SK-N-SH treated with all-trans-retinoic acid at 6 μM for 48 hours (cell line): Measurements from ENCODE around the gene USH1G.

Experiments used
- ATAC-seq: fragments of 200-7000 bp; cut with Tn5 transposase; 3 replicates; pipeline ENCODE4 v1.9.1; 2020; ENCODE audit warnings: mild to moderate bottlenecking, moderate library complexity
- ARNTL ChIP-seq: fragments of 450-650 bp; formaldehyde crosslinking; IDR thresholded peaks from 2 replicates; pipeline ENCODE4 v1.5.0; 2020; ENCODE audit warnings: low read depth, mild to moderate bottlenecking, moderate library complexity, borderline replicate concordance
- BACH2 ChIP-seq: fragments of 250-450 bp; sonication (Bioruptor Pico); IDR thresholded peaks from 2 replicates; pipeline ENCODE4 v1.9.0; 2021; ENCODE audit warnings: mild to moderate bottlenecking, borderline replicate concordance
- ESRRG ChIP-seq: fragments of 250-450 bp; sonication (Bioruptor Pico); IDR thresholded peaks from 2 replicates; pipeline ENCODE4 v1.6.1; 2021; ENCODE audit warnings: mild to moderate bottlenecking
- GLIS3 ChIP-seq: fragments of 250-450 bp; sonication (Bioruptor Pico); IDR thresholded peaks from 2 replicates; pipeline ENCODE4 v1.5.0; 2020; ENCODE audit warnings: mild to moderate bottlenecking, moderate library complexity
- OSR1 ChIP-seq: fragments of 250-450 bp; sonication (Bioruptor Pico); IDR thresholded peaks from 2 replicates; pipeline ENCODE4 v1.8.0; 2022; ENCODE audit warnings: moderate library complexity, mild to moderate bottlenecking, inconsistent platforms
- PPARA ChIP-seq: fragments of 250-450 bp; sonication (Bioruptor Pico); IDR thresholded peaks from 2 replicates; pipeline ENCODE4 v1.5.0; 2020; ENCODE audit warnings: mild to moderate bottlenecking, borderline replicate concordance
- RARB ChIP-seq: fragments of 250-450 bp; sonication (Bioruptor Pico); IDR thresholded peaks from 2 replicates; pipeline ENCODE4 v1.8.0; 2021; ENCODE audit warnings: mild to moderate bottlenecking, moderate library complexity
- SNAI2 ChIP-seq: fragments of 250-450 bp; sonication (Bioruptor Pico); IDR thresholded peaks from 2 replicates; pipeline ENCODE4 v1.5.0; 2020; ENCODE audit warnings: mild to moderate bottlenecking, moderate library complexity
- TCF4 ChIP-seq: fragments of 250-450 bp; sonication (Bioruptor Pico); IDR thresholded peaks from 2 replicates; pipeline ENCODE4 v1.8.0; 2021; ENCODE audit warnings: mild to moderate bottlenecking, moderate library complexity, borderline replicate concordance
- ZFP30 ChIP-seq: fragments of 450-650 bp; formaldehyde crosslinking; IDR thresholded peaks from 2 replicates; pipeline ENCODE4 v1.5.0; 2022; ENCODE audit warnings: mild to moderate bottlenecking, moderate library complexity
- ZNF565 ChIP-seq: fragments of 450-650 bp; formaldehyde crosslinking; conservative IDR thresholded peaks from 2 replicates; pipeline ENCODE4 v1.5.0; 2020; ENCODE audit warnings: low read depth, mild to moderate bottlenecking, moderate library complexity
- ZNF8 ChIP-seq: fragments of 450-650 bp; formaldehyde crosslinking; IDR thresholded peaks from 2 replicates; pipeline ENCODE4 v1.5.0; 2020; ENCODE audit warnings: mild to moderate bottlenecking, moderate library complexity
- TF ChIP-seq, protein P1 (sequence below): fragments of 250-450 bp; sonication (Bioruptor Pico); IDR thresholded peaks from 2 replicates; pipeline ENCODE4 v1.8.0; 2021; ENCODE audit warnings: low read depth, mild to moderate bottlenecking, moderate library complexity, borderline replicate concordance
- TF ChIP-seq, protein P2 (sequence below): fragments of 250-450 bp; sonication (Bioruptor Pico); IDR thresholded peaks from 2 replicates; pipeline ENCODE4 v1.5.1; 2020; ENCODE audit warnings: low read depth, mild to moderate bottlenecking, moderate library complexity
- TF ChIP-seq, protein P3 (sequence below): fragments of 250-450 bp; sonication (Bioruptor Pico); IDR thresholded peaks from 2 replicates; pipeline ENCODE4 v1.8.0; 2020; ENCODE audit warnings: mild to moderate bottlenecking, moderate library complexity, borderline replicate concordance
- TF ChIP-seq, protein P4 (sequence below): fragments of 250-450 bp; sonication (Bioruptor Pico); IDR thresholded peaks from 2 replicates; pipeline ENCODE4 v1.5.1; 2021; ENCODE audit warnings: mild to moderate bottlenecking, moderate library complexity

Gene USH1G

DNA sequence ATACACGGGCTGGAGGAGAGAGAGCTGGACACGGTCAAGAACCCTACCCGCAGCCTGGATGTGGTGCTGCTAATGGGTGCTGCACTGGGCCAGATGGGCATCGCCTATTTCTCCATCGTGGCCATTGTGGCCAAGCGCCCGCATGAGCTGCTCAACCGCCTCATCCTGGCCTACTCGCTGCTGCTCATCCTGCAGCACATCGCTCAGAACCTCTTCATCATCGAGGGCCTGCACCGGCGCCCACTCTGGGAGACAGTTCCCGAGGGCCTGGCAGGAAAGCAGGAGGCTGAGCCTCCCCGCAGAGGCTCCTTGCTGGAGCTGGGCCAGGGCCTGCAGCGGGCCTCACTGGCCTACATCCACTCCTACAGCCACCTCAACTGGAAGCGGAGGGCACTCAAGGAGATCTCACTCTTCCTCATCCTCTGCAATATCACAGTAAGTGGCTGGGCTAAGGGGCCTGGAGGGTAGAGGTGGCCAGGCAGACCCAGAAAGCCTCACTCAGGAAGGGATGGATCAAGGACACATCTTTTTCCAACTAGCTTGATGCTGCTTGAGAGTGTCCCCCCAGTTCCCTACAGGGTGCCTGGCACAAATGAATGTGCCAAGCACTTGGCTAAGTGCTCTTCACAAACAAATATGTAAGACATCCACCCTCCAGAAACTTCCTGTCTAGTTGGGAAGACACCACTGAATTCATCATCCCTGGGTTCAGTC lies 24.1 kb upstream of the USH1G start:
- no peak for ATAC-seq
- TF ChIP-seq GLIS3: no peak
- TF ChIP-seq, all 23 proteins: peak for 0

DNA sequence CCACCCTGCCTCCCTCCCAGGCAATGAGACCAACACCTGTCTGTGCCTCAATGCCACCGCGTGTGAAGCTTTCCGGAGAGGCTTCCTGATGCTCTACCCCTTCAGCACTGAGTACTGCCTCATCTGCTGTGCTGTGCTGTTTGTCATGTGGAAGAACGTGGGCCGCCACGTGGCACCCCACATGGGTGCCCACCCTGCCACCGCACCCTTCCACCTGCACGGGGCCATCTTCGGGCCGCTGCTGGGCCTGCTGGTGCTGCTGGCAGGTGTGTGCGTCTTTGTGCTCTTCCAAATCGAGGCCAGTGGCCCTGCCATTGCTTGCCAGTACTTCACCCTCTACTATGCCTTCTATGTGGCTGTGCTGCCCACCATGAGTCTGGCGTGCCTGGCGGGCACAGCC lies 23.6 kb upstream of the USH1G start:
- no peak for ATAC-seq
- TF ChIP-seq OSR1 (CRISPR knock-in tag) (no peak), GLIS3 (no peak), TCF4 (CRISPR knock-in tag) (no peak), PPARA (no peak), RARB (CRISPR knock-in tag) (no peak), ESRRG (CRISPR knock-in tag) (no peak), SNAI2 (no peak), ZNF565 (CRISPR knock-in tag) (no peak)
- TF ChIP-seq, protein P1, sequence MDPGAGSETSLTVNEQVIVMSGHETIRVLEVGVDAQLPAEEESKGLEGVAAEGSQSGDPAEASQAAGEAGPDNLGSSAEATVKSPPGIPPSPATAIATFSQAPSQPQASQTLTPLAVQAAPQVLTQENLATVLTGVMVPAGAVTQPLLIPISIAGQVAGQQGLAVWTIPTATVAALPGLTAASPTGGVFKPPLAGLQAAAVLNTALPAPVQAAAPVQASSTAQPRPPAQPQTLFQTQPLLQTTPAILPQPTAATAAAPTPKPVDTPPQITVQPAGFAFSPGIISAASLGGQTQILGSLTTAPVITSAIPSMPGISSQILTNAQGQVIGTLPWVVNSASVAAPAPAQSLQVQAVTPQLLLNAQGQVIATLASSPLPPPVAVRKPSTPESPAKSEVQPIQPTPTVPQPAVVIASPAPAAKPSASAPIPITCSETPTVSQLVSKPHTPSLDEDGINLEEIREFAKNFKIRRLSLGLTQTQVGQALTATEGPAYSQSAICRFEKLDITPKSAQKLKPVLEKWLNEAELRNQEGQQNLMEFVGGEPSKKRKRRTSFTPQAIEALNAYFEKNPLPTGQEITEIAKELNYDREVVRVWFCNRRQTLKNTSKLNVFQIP: no peak
- TF ChIP-seq, protein P2, sequence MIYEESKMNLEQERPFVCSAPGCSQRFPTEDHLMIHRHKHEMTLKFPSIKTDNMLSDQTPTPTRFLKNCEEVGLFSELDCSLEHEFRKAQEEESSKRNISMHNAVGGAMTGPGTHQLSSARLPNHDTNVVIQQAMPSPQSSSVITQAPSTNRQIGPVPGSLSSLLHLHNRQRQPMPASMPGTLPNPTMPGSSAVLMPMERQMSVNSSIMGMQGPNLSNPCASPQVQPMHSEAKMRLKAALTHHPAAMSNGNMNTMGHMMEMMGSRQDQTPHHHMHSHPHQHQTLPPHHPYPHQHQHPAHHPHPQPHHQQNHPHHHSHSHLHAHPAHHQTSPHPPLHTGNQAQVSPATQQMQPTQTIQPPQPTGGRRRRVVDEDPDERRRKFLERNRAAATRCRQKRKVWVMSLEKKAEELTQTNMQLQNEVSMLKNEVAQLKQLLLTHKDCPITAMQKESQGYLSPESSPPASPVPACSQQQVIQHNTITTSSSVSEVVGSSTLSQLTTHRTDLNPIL (CRISPR knock-in tag): no peak
- TF ChIP-seq, protein P3, sequence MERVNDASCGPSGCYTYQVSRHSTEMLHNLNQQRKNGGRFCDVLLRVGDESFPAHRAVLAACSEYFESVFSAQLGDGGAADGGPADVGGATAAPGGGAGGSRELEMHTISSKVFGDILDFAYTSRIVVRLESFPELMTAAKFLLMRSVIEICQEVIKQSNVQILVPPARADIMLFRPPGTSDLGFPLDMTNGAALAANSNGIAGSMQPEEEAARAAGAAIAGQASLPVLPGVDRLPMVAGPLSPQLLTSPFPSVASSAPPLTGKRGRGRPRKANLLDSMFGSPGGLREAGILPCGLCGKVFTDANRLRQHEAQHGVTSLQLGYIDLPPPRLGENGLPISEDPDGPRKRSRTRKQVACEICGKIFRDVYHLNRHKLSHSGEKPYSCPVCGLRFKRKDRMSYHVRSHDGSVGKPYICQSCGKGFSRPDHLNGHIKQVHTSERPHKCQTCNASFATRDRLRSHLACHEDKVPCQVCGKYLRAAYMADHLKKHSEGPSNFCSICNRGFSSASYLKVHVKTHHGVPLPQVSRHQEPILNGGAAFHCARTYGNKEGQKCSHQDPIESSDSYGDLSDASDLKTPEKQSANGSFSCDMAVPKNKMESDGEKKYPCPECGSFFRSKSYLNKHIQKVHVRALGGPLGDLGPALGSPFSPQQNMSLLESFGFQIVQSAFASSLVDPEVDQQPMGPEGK (CRISPR knock-in tag): no peak
- TF ChIP-seq, protein P4, sequence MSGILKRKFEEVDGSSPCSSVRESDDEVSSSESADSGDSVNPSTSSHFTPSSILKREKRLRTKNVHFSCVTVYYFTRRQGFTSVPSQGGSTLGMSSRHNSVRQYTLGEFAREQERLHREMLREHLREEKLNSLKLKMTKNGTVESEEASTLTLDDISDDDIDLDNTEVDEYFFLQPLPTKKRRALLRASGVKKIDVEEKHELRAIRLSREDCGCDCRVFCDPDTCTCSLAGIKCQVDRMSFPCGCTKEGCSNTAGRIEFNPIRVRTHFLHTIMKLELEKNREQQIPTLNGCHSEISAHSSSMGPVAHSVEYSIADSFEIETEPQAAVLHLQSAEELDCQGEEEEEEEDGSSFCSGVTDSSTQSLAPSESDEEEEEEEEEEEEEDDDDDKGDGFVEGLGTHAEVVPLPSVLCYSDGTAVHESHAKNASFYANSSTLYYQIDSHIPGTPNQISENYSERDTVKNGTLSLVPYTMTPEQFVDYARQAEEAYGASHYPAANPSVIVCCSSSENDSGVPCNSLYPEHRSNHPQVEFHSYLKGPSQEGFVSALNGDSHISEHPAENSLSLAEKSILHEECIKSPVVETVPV: no peak
- TF ChIP-seq, all 23 proteins: peak for 0

DNA sequence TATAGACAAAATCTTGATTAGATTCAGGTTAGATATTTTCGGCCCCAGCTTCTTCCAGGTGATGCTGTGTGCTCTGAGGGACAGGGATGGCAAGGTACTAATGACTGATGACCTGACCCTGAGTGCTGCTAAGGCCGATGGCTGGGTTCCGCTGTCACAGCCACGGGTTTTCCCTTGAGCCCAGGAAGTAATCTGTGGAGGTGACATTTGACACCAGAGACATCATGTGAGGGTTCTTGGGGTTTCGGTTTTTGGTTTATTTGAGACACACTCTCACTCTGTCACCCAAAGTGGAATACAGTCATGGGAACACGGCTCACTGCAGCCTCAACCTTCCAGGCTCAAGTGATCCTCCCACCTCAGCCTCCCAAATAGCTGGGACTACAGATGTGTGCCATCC lies 22.5 kb upstream of the USH1G start:
- ATAC-seq: no peak
- TF ChIP-seq, protein P2 (CRISPR knock-in tag): no peak
- TF ChIP-seq BACH2 (CRISPR knock-in tag): no peak

DNA sequence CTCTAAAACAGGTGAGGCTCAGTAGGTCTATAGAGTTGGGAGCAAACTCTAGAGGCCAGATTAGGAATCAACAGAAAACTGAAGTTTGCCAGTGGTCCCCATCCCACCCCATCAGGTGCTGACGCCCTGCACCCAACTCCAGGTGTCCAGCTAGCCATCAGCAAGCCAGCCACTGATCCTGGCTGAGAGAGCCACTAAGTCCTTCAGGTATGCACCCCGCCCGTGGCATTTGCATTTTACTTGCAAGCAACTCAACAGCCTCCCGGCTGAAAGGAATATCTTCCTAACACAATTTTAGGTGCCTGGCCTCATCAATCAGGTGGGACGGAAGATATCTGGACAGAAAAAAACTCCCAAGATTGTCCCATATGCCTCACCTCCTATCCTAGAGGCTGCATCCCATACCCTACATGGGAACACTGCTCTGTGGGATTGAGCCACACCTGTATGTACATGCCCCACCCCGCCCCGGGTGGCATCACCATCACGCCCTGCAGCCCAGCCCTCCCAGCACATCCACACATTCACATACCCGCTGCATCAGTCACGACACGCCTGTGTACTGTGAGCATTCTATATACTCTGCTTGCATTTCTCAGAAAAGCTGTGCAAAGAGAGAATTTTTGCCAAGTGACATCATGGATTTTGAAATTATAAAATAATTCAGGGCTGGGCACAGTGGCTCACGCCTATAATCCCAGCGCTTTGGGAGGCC lies 20.9 kb upstream of the USH1G start:
- ATAC-seq: no peak; the same call in 2 of the 3 replicates
- TF ChIP-seq BACH2 (CRISPR knock-in tag) (no peak), ARNTL (CRISPR knock-in tag) (no peak), ZFP30 (CRISPR knock-in tag) (no peak), OSR1 (CRISPR knock-in tag) (no peak), GLIS3 (no peak), TCF4 (CRISPR knock-in tag) (no peak), PPARA (no peak), ZNF8 (no peak)
- TF ChIP-seq, protein P3 (CRISPR knock-in tag): no peak
